GM23248 (cell line): ENCODE data around the gene TMED9. TPM values are rescaled to one million over a fixed set of nuclear protein-coding genes. Genes with fewer than 3 reads are reported as not detected.

Experiments
- DNase-seq: peaks from one replicate; pipeline ENCODE4 v3.0.0-alpha.2; 2015
- H2AFZ ChIP-seq: fragments of 200-600 bp; sonication (generic); 2 replicates; pipeline ENCODE4 v1.6.1; 2016; ENCODE audit warnings: antibody characterized with exemption
- H3F3A ChIP-seq: fragments of 200-600 bp; sonication (generic); 2 replicates; pipeline ENCODE4 v1.6.1; 2016; ENCODE audit warnings: mild to moderate bottlenecking, antibody characterized with exemption, mixed run types; ENCODE audit not compliant: insufficient read depth
- H3K27ac ChIP-seq: fragments of 200-600 bp; sonication (generic); 2 replicates; pipeline ENCODE4 v1.5.1; 2016; ENCODE audit warnings: mild to moderate bottlenecking
- H3K27me3 ChIP-seq: fragments of 200-600 bp; sonication (generic); replicated peaks from 2 replicates; pipeline ENCODE4 v1.6.1; 2016; ENCODE audit warnings: mild to moderate bottlenecking; ENCODE audit not compliant: insufficient read depth
- H3K36me3 ChIP-seq: fragments of 200-600 bp; sonication (generic); 2 replicates; pipeline ENCODE4 v1.6.1; 2016; ENCODE audit warnings: low read depth, mild to moderate bottlenecking
- H3K4me1 ChIP-seq: fragments of 200-600 bp; sonication (generic); 2 replicates; pipeline ENCODE4 v1.6.1; 2016; ENCODE audit warnings: mild to moderate bottlenecking; ENCODE audit not compliant: insufficient read depth
- H3K4me2 ChIP-seq: fragments of 200-600 bp; sonication (generic); one replicate; pipeline ENCODE4 v1.6.1; 2016; ENCODE audit warnings: mild to moderate bottlenecking; ENCODE audit not compliant: unreplicated experiment
- H3K4me3 ChIP-seq: fragments of 200-600 bp; sonication (generic); 2 replicates; pipeline ENCODE4 v1.5.1; 2016; ENCODE audit warnings: mild to moderate bottlenecking
- H3K79me2 ChIP-seq: fragments of 200-600 bp; sonication (generic); 2 replicates; pipeline ENCODE4 v1.6.1; 2016; ENCODE audit warnings: mild to moderate bottlenecking; ENCODE audit not compliant: insufficient read depth
- H3K9ac ChIP-seq: fragments of 200-600 bp; sonication (generic); 2 replicates; pipeline ENCODE4 v1.6.1; 2016; ENCODE audit warnings: mild to moderate bottlenecking
- H3K9me2 ChIP-seq: fragments of 200-600 bp; sonication (generic); 2 replicates; pipeline ENCODE4 v1.6.1; 2016; ENCODE audit warnings: mixed run types, mild to moderate bottlenecking, moderate library complexity; ENCODE audit not compliant: insufficient read depth
- H3K9me3 ChIP-seq: fragments of 200-600 bp; sonication (generic); one replicate; pipeline ENCODE4 v1.6.1; 2017; ENCODE audit warnings: low read depth
- H4K20me1 ChIP-seq: fragments of 200-600 bp; sonication (generic); 2 replicates; pipeline ENCODE4 v1.6.0; 2016; ENCODE audit not compliant: insufficient read depth
- EZH2 ChIP-seq: fragments of 200-600 bp; sonication (generic); IDR thresholded peaks from 2 replicates; pipeline ENCODE4 v1.6.1; 2018; ENCODE audit warnings: antibody characterized with exemption, mild to moderate bottlenecking; ENCODE audit not compliant: insufficient read depth, poor library complexity, severe bottlenecking
- EZH2phosphoT487 ChIP-seq: fragments of 200-600 bp; sonication (generic); IDR thresholded peaks from 2 replicates; pipeline ENCODE4 v1.6.1; 2018; ENCODE audit warnings: antibody characterized with exemption, moderate library complexity, mild to moderate bottlenecking, low read depth; ENCODE audit not compliant: insufficient read depth
- WGBS, 2 experiments: methylation state at CpG; one replicate each; pipeline ENCODE4 v1.1.6; 2015 to 2017; ENCODE audit warnings: low lambda C conversion rate in 2 of 2, low coverage in 1 of 2; ENCODE audit errors: missing lambda C conversion rate in 2 of 2; 5-methylcytosine and 5-hydroxymethylcytosine counted together
- in situ Hi-C: fragments of 300-500 bp; cut with MboI; formaldehyde crosslinking; loops from 2 replicates; pipeline ENCODE4 v1.15.0; 2020
- polyA plus RNA-seq: library from polyadenylated mRNA; unstranded; fragments of >200 nt; fragmentation: Nextera tagmentation; extraction: Ambion mirVana; gene quantifications from 2 replicates; pipeline ENCODE4 v1.2.1, GENCODE V29; 2016
- total RNA-seq: library from RNA; depleted of rRNA; stranded (reverse); fragments of >200 nt; shearing (Covaris generic); gene quantifications from 2 replicates; pipeline ENCODE4 v1.2.3, GENCODE V29; 2014

The TMED9 gene
- total and polyA plus RNA-seq, 2 experiments from 2014 or later = 138 to 282 TPM

- Histone ChIP-seq H3K9me2 (no peaks in the 10 kb centered on the region), H4K20me1 (no peaks in the 10 kb centered on the region), H3K27ac (no peak overlapping the region), H3K4me3 (no peak overlapping the region), H3K9me3 (no peaks in the 10 kb centered on the region), H3K36me3 (no peaks in the 10 kb centered on the region), H3K79me2 (peaks cover 12% of the 10 kb centered on the region), H3K4me1 (no peaks in the 10 kb centered on the region), H2AFZ (no peak overlapping the region), H3F3A (no peaks in the 10 kb centered on the region), H3K27me3 (no peaks in the 10 kb centered on the region), H3K9ac (no peak overlapping the region), H3K4me2 (no peak overlapping the region)
- TF ChIP-seq EZH2phosphoT487 (no peak), EZH2 (no peak)
- DNase-seq = no peak
- WGBS, 2 experiments = 81 to 87% methylated on average over 21 to 22 of the region's 22 CpGs
- in situ Hi-C loops = loop anchor here (25.0 kb wide), 1 partner anchor 556 kb away; the partner anchor contains the start of gene NHP2
Measured at GRCh38 chr5:177606071-177607051, 14.4 kb downstream of the TMED9 start.

GRCh38 chr5:177607115-177607451 lies 15.1 kb downstream of the TMED9 start:
- Histone ChIP-seq H3K27ac (no peak overlapping the region), H3K4me1 (no peaks in the 10 kb centered on the region), H3K9me2 (no peaks in the 10 kb centered on the region), H3F3A (no peaks in the 10 kb centered on the region), H2AFZ (no peak overlapping the region), H3K36me3 (no peaks in the 10 kb centered on the region), H3K27me3 (no peaks in the 10 kb centered on the region), H4K20me1 (no peaks in the 10 kb centered on the region), H3K4me3 (no peak overlapping the region), H3K4me2 (no peak overlapping the region), H3K9me3 (no peaks in the 10 kb centered on the region), H3K9ac (no peak overlapping the region; the same call in 1 of the 2 replicates), H3K79me2 (peaks cover 5% of the 10 kb centered on the region; the same call in 1 of the 2 replicates)
- WGBS, 2 experiments = 45 to 50% methylated on average over 11 of the region's 11 CpGs
- DNase-seq = no peak
- in situ Hi-C loops = loop anchor here (25.0 kb wide), 1 partner anchor 555 kb away; the partner anchor contains the start of gene NHP2
- TF ChIP-seq EZH2phosphoT487 (no peak), EZH2 (no peak)

GRCh38 chr5:177607452-177608192 lies 15.6 kb downstream of the TMED9 start:
- no peak overlapping the region for H3K4me3 ChIP-seq
- no peaks in the 10 kb centered on the region for H3K9me2 ChIP-seq
- no peaks in the 10 kb centered on the region for H3K27me3 ChIP-seq
- in situ Hi-C loops = loop anchor here (25.0 kb wide), 1 partner anchor 555 kb away; the partner anchor contains the start of gene NHP2
- H3K36me3 ChIP-seq = no peaks in the 10 kb centered on the region
- H4K20me1 ChIP-seq = no peaks in the 10 kb centered on the region
- H3F3A ChIP-seq = no peaks in the 10 kb centered on the region
- no peaks in the 10 kb centered on the region for H3K79me2 ChIP-seq
- no peaks in the 10 kb centered on the region for H3K4me1 ChIP-seq
- H3K9me3 ChIP-seq = no peaks in the 10 kb centered on the region
- no peak overlapping the region for H3K4me2 ChIP-seq
- TF ChIP-seq EZH2phosphoT487 (no peak), EZH2 (no peak)
- 17 to 18% methylated on average over 15 of the region's 15 CpGs for WGBS, 2 experiments
- H2AFZ ChIP-seq = no peak overlapping the region
- no peak overlapping the region for H3K27ac ChIP-seq
- no peak overlapping the region; the same call in 1 of the 2 replicates for H3K9ac ChIP-seq
- peak; percentile 90 for DNase-seq
